T-helper 17 cell (primary cell): ENCODE measurements around the gene PTPRU. TPM values are rescaled to one million over a fixed set of nuclear protein-coding genes. Genes with fewer than 3 reads are reported as not detected.
A peak's percentile ranks its signal among the peaks of the same experiment; 100 is the strongest.
"Not testable (repeated sequence)": the region's sequence is repeated elsewhere in the genome, so short reads cannot be mapped to it uniquely, and the experiment has no call there.

Experiments used
- ATAC-seq: fragments of 150-1000 bp; cut with Tn5 transposase; 2 replicates; pipeline ENCODE4 v1.10.0; 2021; ENCODE audit warnings: mild to moderate bottlenecking, moderate library complexity
- DNase-seq, 3 donors: peaks; one replicate each; pipeline versions ENCODE4 v3.0.0 to v3.0.0-alpha.2; 2020 to 2021
- H3K9me3 ChIP-seq: one replicate; pipeline ENCODE4 v1.7.0; 2013; ENCODE audit warnings: low read length, mild to moderate bottlenecking; ENCODE audit not compliant: control insufficient read depth, poor library complexity, severe bottlenecking
- H3K27ac Mint-ChIP-seq: one replicate; pipeline ENCODE4 v1.8.0; 2022; ENCODE audit warnings: mild to moderate bottlenecking, moderate library complexity, mixed read lengths
- H3K27me3 Mint-ChIP-seq: one replicate; pipeline ENCODE4 v1.8.0; 2022; ENCODE audit warnings: mixed read lengths
- H3K36me3 Mint-ChIP-seq: one replicate; pipeline ENCODE4 v1.8.0; 2022; ENCODE audit warnings: low read depth, mixed read lengths
- H3K4me1 Mint-ChIP-seq: one replicate; pipeline ENCODE4 v1.8.0; 2022; ENCODE audit warnings: mild to moderate bottlenecking, mixed read lengths
- H3K4me3 Mint-ChIP-seq: one replicate; pipeline ENCODE4 v1.8.0; 2022; ENCODE audit warnings: mild to moderate bottlenecking, moderate library complexity, mixed read lengths
- total RNA-seq, 4 donors: library from RNA in 2 of 4; stranded (reverse) in 2 of 4; gene quantifications; one replicate each; pipeline ENCODE4 v1.2.3 and lab custom pipeline; 2022 to 2026

The PTPRU gene
- total RNA-seq, 2 donors from 2014 or later = not detected

DNA sequence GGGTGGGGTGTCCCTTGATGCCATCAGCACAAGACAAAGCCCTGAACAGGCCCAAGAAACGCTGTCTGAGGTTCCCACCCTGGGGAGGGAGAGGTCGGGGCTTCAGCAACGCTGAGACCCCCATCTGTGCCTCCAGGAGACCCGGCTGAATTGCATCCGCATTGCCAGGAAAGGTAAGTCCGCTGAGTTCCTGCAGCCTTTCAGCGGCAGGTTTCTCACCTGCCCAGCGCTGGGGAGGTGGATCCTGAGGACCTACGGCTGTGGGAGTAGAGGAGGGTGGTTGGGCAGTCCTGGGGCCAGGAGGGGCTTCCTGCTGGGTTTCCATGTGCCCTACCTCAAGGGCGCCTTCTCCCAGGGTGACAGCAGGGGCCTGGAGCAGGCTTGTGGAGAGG lies 47.5 kb downstream of the PTPRU start:
- peaks cover 30% of the 10 kb centered on the region for H3K27me3 Mint-ChIP-seq
- DNase-seq (no peak), ATAC-seq (no peak)
- no peaks in the 10 kb centered on the region for H3K36me3 Mint-ChIP-seq
- H3K27ac Mint-ChIP-seq = no peak overlapping the region
- H3K4me3 Mint-ChIP-seq = peak overlapping the region; percentile 66
- peaks cover 11% of the 10 kb centered on the region for H3K4me1 Mint-ChIP-seq
- no peaks in the 10 kb centered on the region for H3K9me3 ChIP-seq

DNA sequence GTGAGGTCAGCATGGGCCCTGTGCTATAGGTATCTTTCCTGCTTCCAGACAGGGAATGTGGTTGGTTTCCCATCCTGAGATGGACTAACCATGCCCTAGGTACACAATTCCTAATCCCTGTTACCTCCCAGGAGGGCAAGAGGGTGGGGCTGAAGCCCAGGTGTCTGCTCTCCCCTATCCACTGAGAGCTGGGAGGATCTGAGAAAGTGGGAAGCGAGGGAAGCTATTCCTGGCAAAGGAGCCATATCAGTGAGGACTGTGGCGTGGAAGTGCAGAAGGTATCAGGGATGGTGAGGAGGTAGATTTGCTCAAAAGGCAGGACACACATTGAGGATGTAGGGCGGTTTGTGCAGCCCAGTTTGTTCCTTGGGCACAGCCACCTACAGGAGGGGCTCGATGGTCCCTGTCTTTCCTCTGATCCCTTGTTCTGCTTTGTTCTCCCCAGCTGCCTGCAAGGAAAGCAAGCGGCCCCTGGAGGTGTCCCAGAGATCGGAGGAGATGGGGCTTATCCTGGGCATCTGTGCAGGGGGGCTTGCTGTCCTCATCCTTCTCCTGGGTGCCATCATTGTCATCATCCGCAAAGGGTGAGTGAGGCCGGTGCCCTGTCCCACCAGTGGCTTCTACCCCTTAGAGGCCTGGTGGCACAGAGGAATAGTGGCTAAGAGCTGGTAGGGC lies 48.1 kb downstream of the PTPRU start:
- Mint-ChIP-seq H3K4me3 (no peak overlapping the region), H3K4me1 (peaks cover 11% of the 10 kb centered on the region), H3K36me3 (no peaks in the 10 kb centered on the region), H3K27ac (no peak overlapping the region), H3K27me3 (peaks cover 24% of the 10 kb centered on the region)
- no peaks in the 10 kb centered on the region for H3K9me3 ChIP-seq
- DNase-seq (no peak), ATAC-seq (no peak)

DNA sequence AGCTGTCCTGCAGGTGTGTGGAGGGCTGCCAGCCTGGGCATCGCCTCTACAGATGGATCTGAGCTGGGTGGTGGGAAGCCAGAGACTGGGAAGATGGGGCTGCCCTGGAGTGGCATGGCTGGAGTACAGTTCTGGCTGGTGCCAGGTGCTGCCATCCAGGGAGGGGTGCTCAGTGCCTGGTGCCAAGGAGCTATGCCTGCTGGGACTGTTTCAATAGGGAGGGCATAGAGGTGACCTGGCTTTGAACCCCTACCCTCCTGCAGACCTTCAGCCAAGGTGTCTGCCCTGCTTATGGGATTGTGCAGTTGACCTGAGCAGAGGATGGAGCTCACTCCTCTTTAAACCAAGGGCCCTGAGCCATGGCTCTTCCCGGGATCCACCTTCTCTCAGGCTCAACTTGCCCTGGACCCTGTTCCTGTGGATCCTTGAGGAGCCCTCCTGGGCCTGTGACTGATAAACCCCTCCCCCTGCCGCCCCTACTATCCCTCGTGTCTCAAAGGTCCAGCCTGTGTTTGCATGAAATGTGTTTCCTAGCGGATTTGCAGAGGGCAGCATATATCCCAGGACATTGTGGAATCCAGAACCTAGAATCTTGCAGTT lies 48.7 kb downstream of the PTPRU start:
- ATAC-seq = no peak
- peaks cover 11% of the 10 kb centered on the region for H3K4me1 Mint-ChIP-seq
- H3K36me3 Mint-ChIP-seq = no peaks in the 10 kb centered on the region
- no peak overlapping the region for H3K27ac Mint-ChIP-seq
- peaks cover 18% of the 10 kb centered on the region for H3K27me3 Mint-ChIP-seq
- H3K9me3 ChIP-seq = no peaks in the 10 kb centered on the region
- DNase-seq = no peak
- H3K4me3 Mint-ChIP-seq = no peak overlapping the region

DNA sequence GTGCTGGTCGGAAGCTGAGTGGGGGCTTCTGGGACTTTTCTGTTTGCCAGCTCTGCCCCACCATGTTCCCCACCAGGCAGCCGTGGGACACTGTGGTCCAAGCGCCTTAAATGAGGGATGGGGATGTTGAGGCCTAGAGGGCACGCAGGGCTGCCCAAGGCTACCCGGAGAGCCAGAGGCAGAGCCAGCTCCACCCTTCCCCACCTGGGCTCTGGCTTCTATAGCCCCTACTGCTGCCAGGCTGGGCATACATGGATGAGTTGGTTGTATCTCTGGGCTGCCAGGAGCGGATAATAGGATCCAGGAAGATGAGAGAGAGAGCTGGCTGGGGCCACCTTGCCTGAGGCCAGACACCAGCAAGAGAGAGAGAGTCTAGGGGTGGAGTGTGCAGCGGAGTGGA lies 49.4 kb downstream of the PTPRU start:
- no peak for DNase-seq
- Mint-ChIP-seq H3K36me3 (no peaks in the 10 kb centered on the region), H3K4me1 (peaks cover 10% of the 10 kb centered on the region), H3K27me3 (peaks cover 11% of the 10 kb centered on the region), H3K4me3 (peak overlapping the region; percentile 64), H3K27ac (peak overlapping the region; percentile 51)
- no peak for ATAC-seq
- H3K9me3 ChIP-seq = no peaks in the 10 kb centered on the region

DNA sequence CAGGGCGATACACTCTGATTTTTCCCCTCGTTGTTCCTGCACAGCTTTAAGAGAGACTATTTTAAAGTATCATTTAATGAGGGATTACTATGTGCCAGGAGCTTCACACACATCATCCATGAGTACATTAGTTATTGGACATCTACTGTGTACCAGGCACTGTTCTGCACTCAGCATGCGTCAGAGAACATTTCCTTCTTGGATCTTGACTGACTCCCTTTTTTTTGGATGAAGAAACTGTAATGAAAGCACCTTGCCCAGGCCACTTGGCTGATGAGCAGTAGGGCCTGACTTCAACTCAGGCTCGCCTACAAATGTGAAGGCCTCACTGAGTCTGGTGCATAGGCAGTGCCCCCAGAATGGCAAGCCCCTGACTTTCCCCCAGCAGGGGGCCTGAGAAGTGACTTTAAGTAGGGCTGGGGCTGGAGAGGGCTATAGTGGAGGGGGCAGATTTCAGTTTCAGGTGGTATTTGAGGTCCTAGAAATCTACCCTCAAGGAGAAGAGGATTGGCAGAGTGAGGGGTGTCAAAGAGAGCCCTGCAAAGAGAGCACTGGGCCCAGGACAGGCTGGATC lies 50.0 kb downstream of the PTPRU start:
- no peaks in the 10 kb centered on the region for H3K9me3 ChIP-seq
- peaks cover 9% of the 10 kb centered on the region for H3K27me3 Mint-ChIP-seq
- ATAC-seq (no peak), DNase-seq (no peak)
- no peaks in the 10 kb centered on the region for H3K36me3 Mint-ChIP-seq
- H3K4me1 Mint-ChIP-seq = peaks cover 10% of the 10 kb centered on the region
- no peak overlapping the region for H3K4me3 Mint-ChIP-seq
- H3K27ac Mint-ChIP-seq = peak overlapping the region; percentile 51

DNA sequence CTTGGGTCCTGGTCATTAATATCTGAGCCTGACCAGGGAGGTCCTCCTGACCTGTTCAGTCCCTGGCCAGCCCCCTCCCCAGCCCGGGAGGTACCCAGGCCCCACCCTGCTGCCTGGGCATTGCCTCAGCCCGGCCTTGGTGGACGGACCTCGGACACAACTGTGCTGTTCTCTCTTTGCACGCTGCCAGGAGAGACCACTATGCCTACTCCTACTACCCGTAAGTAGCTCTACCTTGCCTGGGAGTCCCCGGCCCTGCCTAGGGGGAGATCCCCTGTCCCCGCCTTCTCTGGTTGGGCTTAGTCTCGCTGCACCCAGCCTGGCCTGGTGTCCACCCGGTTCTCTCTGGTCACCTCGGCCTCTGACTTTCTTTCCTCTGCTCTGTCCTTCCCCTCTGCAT lies 53.2 kb downstream of the PTPRU start:
- Mint-ChIP-seq H3K36me3 (no peaks in the 10 kb centered on the region), H3K27me3 (peaks cover 10% of the 10 kb centered on the region), H3K4me1 (peaks cover 2% of the 10 kb centered on the region), H3K4me3 (no peak overlapping the region), H3K27ac (no peak overlapping the region)
- no peak for DNase-seq
- no peak for ATAC-seq
- no peaks in the 10 kb centered on the region for H3K9me3 ChIP-seq

DNA sequence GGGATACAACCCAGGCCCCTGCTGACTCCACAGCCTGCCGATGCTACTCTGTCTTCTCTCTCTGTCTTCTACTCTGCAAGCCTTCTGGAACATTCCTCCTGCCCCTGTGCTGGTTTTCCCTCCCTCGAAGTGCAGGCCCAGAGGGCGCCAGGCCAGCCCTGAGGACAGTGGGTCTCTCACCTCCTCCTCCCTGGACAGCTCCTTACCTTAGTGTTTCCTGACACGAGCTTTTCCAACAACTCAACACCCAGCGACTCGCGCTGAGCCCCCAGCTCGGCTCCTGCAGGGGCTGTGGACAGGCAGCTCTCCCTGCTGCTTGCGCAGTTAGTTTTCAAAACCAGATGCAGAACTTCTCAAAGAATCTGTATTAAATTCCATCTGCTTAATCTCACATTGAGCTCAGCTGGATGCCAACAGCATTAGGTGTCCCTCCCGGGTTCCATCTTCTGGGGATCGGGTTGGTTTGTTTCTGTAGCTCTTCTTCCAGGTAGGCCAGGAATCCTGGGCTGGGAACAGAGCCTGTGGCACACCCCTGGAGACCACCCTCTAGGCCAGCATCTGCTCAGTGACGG lies 54.2 kb downstream of the PTPRU start:
- Mint-ChIP-seq H3K4me1 (peaks cover 2% of the 10 kb centered on the region), H3K4me3 (no peak overlapping the region), H3K27ac (no peak overlapping the region), H3K27me3 (peaks cover 17% of the 10 kb centered on the region), H3K36me3 (no peaks in the 10 kb centered on the region)
- no peak for ATAC-seq
- no peak for DNase-seq
- H3K9me3 ChIP-seq = no peaks in the 10 kb centered on the region

DNA sequence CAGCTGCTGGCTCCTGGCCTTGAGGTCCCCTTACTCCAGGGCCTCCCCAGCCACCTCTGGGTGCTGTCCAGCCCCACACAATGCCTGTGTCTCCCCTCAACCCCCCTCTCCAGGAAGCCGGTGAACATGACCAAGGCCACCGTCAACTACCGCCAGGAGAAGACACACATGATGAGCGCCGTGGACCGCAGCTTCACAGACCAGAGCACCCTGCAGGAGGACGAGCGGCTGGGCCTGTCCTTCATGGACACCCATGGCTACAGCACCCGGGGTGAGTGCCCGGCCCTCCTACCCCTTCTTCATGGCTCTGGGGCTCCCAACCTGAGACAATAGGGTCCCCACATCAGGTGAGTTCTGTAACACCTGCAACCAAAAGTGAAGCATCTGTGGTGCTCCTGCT lies 55.4 kb downstream of the PTPRU start:
- Mint-ChIP-seq H3K4me1 (peaks cover 2% of the 10 kb centered on the region), H3K36me3 (no peaks in the 10 kb centered on the region), H3K27me3 (peaks cover 17% of the 10 kb centered on the region), H3K27ac (no peak overlapping the region), H3K4me3 (no peak overlapping the region)
- DNase-seq = no peak
- H3K9me3 ChIP-seq = no peaks in the 10 kb centered on the region
- ATAC-seq = no peak

DNA sequence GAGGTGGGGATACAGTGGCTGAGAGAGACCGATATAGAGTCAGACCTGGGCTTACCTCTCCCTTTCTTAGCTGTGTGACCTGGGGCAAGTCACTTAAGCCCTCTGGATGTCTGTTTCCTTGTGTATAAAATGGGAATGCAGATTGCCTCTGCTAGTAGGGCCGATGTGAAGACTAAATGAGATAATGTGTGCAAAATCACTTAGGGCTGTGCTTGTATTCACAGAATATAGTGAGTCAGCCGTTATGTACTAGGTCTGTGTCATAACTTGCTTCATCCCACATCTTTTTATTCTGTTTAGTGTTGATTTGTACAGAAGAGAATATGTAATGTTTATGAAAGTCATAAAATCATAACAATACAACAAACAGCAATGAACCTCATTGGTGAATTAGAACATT lies 56.0 kb downstream of the PTPRU start:
- peaks cover 2% of the 10 kb centered on the region for H3K4me1 Mint-ChIP-seq
- H3K27ac Mint-ChIP-seq = no peak overlapping the region
- H3K9me3 ChIP-seq = no peaks in the 10 kb centered on the region
- DNase-seq = no peak
- H3K4me3 Mint-ChIP-seq = no peak overlapping the region
- H3K36me3 Mint-ChIP-seq = no peaks in the 10 kb centered on the region
- ATAC-seq = no peak
- peaks cover 20% of the 10 kb centered on the region for H3K27me3 Mint-ChIP-seq

DNA sequence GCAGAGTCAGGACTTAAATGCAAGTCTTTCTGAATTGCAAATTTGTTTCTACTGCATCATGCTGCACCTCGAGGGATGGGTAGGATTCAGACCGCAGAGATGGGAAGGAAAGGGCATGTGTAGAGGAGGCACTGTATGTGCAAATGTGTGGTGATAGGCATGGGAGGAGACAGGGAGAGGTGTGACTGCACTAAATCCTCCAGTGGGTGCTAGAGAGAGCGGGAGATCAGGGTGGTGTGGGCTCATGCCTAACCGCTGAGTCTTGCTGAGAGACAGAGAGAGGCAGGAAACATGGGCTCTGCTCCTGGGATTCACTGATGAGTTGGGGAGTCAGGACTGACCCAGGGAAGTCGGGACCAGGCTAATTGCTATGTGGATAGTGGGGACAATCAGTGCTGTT lies 61.1 kb downstream of the PTPRU start:
- H3K36me3 Mint-ChIP-seq = peaks cover 3% of the 10 kb centered on the region
- H3K4me3 Mint-ChIP-seq = no peak overlapping the region
- DNase-seq = no peak
- no peaks in the 10 kb centered on the region for H3K9me3 ChIP-seq
- H3K27me3 Mint-ChIP-seq = peaks cover 53% of the 10 kb centered on the region
- no peak overlapping the region for H3K27ac Mint-ChIP-seq
- H3K4me1 Mint-ChIP-seq = no peaks in the 10 kb centered on the region
- no peak for ATAC-seq

DNA sequence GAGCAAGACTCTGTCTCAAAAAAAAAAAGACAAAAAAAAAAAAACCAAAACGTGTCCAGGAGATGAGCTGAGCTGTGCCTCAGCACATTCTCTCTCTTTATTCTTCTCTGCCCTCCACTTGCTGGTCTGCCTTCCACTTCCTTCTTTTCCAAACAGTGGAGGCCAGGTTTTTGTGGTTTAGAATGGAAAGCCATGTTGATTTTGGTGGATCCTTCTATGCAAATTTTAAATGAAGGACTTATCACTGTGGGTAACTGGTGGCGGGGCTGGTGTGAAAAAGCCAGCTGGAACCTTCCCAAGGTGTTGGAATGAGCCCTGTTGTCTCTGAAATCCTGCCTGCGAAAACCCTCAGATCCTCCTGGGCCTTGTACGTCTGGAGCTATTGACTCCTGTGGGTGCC lies 61.9 kb downstream of the PTPRU start:
- peaks cover 3% of the 10 kb centered on the region for H3K36me3 Mint-ChIP-seq
- no peak overlapping the region for H3K27ac Mint-ChIP-seq
- peaks cover 53% of the 10 kb centered on the region for H3K27me3 Mint-ChIP-seq
- H3K9me3 ChIP-seq = no peaks in the 10 kb centered on the region
- ATAC-seq (no peak), DNase-seq (no peak)
- H3K4me1 Mint-ChIP-seq = no peaks in the 10 kb centered on the region
- H3K4me3 Mint-ChIP-seq = no peak overlapping the region

DNA sequence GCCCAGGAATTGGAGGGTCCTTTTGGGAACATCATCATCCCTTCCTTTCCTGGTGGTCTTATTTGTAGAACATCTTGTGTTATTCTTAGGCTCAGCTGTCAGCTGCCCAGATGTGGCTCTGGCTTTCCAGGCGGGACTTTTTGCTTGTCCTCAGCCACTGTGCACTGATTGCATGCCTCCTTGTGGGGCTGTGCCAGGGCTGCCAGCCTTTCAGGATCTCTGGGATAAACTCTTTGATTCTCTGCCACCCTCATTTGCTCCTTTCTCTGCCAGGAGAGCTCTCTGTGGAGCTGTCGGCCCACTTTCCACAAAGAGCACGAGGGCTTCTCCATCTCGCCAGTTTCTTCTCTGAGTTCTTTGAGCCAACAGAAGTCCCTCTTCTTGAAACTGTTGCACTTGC lies 63.1 kb downstream of the PTPRU start:
- Mint-ChIP-seq H3K36me3 (peaks cover 3% of the 10 kb centered on the region), H3K27ac (no peak overlapping the region), H3K4me3 (no peak overlapping the region), H3K27me3 (peaks cover 50% of the 10 kb centered on the region), H3K4me1 (no peaks in the 10 kb centered on the region)
- no peak for ATAC-seq
- H3K9me3 ChIP-seq = no peaks in the 10 kb centered on the region
- no peak for DNase-seq

DNA sequence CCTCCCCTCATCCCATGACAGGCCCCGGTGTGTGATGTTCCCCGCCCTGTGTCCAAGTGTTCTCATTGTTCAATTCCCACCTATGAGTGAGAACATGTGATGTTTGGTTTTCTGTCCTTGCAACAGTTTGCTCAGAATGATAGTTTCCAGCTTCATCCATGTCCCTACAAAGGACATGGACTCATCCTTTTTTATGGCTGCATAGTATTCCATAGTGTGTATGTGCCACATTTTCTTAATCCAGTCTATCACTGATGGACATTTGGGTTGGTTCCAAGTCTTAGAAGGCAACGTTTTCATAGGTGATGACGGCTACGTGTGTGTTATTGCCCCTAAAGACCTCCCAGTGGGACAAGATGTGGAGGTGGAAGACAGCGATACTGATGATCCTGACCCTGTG lies 65.4 kb downstream of the PTPRU start:
- not testable (repeated sequence) for H3K27ac Mint-ChIP-seq, ATAC-seq, DNase-seq, H3K4me1 Mint-ChIP-seq, H3K9me3 ChIP-seq, H3K4me3 Mint-ChIP-seq, H3K36me3 Mint-ChIP-seq
- peaks cover 44% of the 10 kb centered on the region for H3K27me3 Mint-ChIP-seq
